ENCODE measurements around the gene COG5.

COG5 gene

DNA sequence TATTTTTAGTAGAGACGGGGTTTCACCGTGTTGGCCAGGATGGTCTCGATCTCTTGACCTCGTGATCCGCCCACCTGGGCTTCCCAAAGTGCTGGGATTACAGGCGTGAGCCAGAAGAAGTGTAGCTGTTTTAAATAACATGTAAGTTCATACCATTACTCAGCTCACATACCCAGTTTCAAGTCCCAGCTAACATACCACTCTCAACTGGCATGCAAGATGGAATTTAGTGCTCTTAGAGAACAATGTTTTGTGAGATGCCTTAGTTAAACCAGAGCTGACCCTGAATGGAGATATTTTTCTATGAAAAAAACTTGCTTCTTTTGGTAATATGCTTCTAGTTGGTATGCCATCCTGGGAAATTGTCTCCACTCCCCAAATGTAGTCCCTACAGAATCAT, 357.6 kb downstream of the COG5 start:
- H3K4me3 Mint-ChIP-seq = no peak overlapping the region
- intact Hi-C loops (cut with micrococcal nuclease) = no loop called here
- no peaks in the 10 kb centered on the region for H3K27me3 Mint-ChIP-seq
- H3K27ac Mint-ChIP-seq = no peak overlapping the region
- H3K36me3 Mint-ChIP-seq (ENCODE audit: low read depth) = peaks cover 97% of the 10 kb centered on the region
- H3K4me1 Mint-ChIP-seq (ENCODE audit: low read depth) = no peaks in the 10 kb centered on the region
- no peaks in the 10 kb centered on the region for H3K9me3 Mint-ChIP-seq

DNA sequence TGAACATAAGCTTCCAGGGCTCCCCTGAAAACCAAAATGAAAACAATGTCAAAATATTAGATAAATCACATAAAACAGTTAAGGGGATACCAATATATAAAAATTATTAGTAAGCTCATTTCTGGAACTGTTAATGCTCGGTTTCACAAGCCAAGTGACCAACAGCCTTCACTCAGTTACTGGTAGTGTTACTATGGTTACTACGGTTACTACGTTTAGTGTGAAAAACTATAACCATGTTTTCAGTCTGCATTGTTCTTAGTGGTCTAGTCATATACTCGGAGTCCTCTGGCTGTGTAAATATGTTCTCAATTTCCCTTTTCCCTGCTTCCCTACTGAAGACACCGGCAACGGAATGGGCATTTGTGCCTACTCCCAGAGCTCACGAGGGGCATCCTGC, 360.1 kb downstream of the COG5 start:
- no peak overlapping the region for H3K27ac Mint-ChIP-seq
- H3K27me3 Mint-ChIP-seq = no peaks in the 10 kb centered on the region
- H3K4me3 Mint-ChIP-seq = no peak overlapping the region
- no peaks in the 10 kb centered on the region for H3K9me3 Mint-ChIP-seq
- intact Hi-C loops (cut with micrococcal nuclease) = no loop called here
- H3K36me3 Mint-ChIP-seq (ENCODE audit: low read depth) = peaks cover 98% of the 10 kb centered on the region
- no peaks in the 10 kb centered on the region for H3K4me1 Mint-ChIP-seq (ENCODE audit: low read depth)

DNA sequence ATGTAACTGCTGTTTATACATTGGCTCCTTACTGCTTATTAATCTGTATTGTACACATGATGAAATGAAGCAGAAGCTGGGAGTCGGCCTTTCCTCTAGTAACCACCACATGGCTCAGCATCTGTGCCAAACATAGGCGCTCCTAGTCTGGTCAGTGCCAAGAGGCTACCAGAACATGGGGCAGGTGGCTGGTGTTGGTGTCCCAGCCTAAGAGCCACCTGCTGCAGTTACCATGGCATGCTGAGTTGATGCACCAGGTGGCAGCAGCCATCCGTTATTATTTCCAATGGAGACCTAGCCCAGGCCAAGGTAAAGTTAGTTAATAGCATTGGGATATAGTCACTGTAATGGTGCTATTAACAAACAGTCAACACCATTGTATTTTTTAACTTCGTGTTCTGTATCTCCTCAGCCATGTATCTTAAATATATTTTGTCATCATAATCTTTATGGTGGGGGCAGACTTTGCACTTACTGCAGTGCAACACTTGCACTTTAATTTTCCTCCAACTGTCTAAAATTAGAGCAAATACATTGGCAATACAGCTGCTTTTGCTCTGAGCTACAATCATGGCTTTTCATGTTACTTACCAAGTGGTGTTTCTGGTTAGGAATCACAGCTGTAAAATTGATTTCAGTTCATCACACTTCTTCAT, 361.8 kb downstream of the COG5 start:
- H3K9me3 Mint-ChIP-seq = no peaks in the 10 kb centered on the region
- no peaks in the 10 kb centered on the region for H3K4me1 Mint-ChIP-seq (ENCODE audit: low read depth)
- H3K4me3 Mint-ChIP-seq = no peak overlapping the region
- intact Hi-C loops (cut with micrococcal nuclease) = no loop called here
- H3K27me3 Mint-ChIP-seq = no peaks in the 10 kb centered on the region
- peaks cover 100% of the 10 kb centered on the region for H3K36me3 Mint-ChIP-seq (ENCODE audit: low read depth)
- H3K27ac Mint-ChIP-seq = no peak overlapping the region

DNA sequence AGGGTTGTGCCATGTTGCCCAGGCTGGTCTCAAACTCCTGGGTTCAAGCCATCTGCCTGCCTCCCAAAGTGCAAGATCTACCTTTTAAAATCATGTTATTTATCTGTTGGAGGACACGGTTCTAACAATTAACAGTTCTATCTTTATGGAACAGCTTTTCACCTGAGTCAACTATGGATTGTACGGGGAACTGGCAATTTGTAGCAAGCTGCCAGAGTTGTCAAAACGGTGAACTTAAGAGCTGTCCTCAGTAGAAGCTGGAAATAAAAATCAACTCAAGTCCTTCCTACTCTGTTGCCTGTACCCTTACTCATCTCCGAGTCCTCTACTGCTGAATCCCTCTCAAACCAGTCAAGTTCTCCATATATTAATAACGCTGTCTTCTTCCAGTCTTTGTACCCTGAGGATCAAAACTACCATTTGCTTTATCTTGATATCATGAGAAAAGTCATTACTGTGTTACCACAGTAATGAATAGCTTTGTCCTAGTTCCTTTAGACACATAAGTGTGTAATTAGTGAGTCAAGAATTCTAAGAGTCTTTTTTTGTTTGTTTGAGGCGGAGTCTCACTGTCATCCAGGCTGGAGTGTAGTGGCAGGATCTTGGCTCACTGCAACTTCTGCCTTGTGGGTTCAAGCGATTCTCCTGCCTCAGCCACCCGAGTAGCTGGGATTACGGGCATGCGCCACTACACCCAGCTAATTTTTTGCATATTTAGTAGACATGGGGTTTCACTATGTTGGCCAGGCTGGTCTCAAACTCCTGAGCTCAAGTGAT, 366.7 kb downstream of the COG5 start:
- H3K9me3 Mint-ChIP-seq = no peaks in the 10 kb centered on the region
- no peaks in the 10 kb centered on the region for H3K27me3 Mint-ChIP-seq
- H3K27ac Mint-ChIP-seq = no peak overlapping the region
- peaks cover 94% of the 10 kb centered on the region for H3K36me3 Mint-ChIP-seq (ENCODE audit: low read depth)
- H3K4me3 Mint-ChIP-seq = no peak overlapping the region
- intact Hi-C loops (cut with micrococcal nuclease) = no loop called here
- H3K4me1 Mint-ChIP-seq (ENCODE audit: low read depth) = no peaks in the 10 kb centered on the region

DNA sequence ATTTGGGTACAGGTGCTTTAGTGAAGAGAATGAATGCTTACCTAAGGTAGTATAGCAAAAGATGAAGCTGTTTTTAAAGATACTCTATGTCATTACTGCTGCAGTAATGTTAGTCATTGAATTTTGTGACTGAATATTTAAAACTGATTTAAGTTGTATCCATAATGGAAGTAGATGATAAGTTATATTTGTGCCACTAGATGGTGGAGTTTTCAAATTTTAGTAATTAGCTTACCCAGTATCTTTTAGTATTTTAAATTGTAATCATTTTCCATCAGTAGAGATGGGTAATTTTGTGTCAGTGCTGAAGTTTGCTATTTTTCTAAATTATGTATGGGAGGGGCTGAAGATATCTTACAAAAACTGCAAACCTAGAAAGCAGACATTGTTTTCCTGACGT, 369.7 kb downstream of the COG5 start:
- no peak overlapping the region for H3K4me3 Mint-ChIP-seq

DNA sequence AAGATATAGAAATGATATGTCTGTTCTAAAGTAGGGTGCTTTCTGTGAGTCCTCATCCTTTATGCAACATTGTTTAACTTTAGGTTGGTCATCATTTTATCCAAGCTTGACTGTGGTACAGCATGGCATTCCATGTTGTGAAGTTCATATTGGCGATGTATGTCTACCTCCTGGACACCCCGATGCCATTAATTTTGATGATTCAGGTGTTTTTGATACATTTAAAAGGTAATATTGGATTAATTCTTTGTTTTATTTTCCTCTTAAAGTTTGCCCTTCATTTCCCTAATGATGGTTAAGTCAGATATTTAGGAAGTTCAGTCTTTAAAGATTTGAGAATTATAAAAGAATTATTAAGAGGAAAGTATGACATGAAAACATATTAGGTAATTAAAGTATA, 373.6 kb downstream of the COG5 start:
- H3K36me3 Mint-ChIP-seq (ENCODE audit: low read depth) = peaks cover 88% of the 10 kb centered on the region
- no peaks in the 10 kb centered on the region for H3K27me3 Mint-ChIP-seq
- H3K4me3 Mint-ChIP-seq = no peak overlapping the region
- intact Hi-C loops (cut with micrococcal nuclease) = no loop called here
- H3K27ac Mint-ChIP-seq = no peak overlapping the region
- H3K9me3 Mint-ChIP-seq = no peaks in the 10 kb centered on the region
- no peaks in the 10 kb centered on the region for H3K4me1 Mint-ChIP-seq (ENCODE audit: low read depth)

More for the DNA sequence above, 369.7 kb downstream of the COG5 start:
- H3K4me1 Mint-ChIP-seq (ENCODE audit: low read depth) = no peaks in the 10 kb centered on the region
- H3K9me3 Mint-ChIP-seq = no peaks in the 10 kb centered on the region
- intact Hi-C loops (cut with micrococcal nuclease) = no loop called here
- H3K27me3 Mint-ChIP-seq = no peaks in the 10 kb centered on the region
- peaks cover 88% of the 10 kb centered on the region for H3K36me3 Mint-ChIP-seq (ENCODE audit: low read depth)
- no peak overlapping the region for H3K27ac Mint-ChIP-seq

DNA sequence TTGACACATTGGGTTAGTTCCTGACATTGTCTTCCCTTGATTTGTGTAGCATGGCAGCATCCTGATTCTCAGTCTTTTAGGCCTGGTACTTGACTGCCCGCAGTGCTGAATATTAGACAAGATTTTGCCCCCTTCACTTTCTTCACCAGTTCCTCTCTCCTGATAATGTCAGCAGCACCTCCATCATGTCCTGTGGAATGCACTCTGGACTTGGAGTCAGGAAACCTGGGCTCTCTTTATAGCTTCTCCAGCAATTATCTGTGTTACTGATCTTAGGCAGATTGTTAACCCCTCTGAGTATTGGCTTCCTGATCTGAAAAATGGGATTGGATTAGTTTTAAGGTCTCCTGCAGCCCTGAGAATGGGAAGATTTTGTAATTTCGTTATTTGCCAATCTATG, 375.9 kb downstream of the COG5 start:
- intact Hi-C loops (cut with micrococcal nuclease) = no loop called here
- no peaks in the 10 kb centered on the region for H3K27me3 Mint-ChIP-seq
- H3K9me3 Mint-ChIP-seq = no peaks in the 10 kb centered on the region
- peaks cover 84% of the 10 kb centered on the region for H3K36me3 Mint-ChIP-seq (ENCODE audit: low read depth)
- no peak overlapping the region for H3K27ac Mint-ChIP-seq
- H3K4me1 Mint-ChIP-seq (ENCODE audit: low read depth) = no peaks in the 10 kb centered on the region
- H3K4me3 Mint-ChIP-seq = no peak overlapping the region

DNA sequence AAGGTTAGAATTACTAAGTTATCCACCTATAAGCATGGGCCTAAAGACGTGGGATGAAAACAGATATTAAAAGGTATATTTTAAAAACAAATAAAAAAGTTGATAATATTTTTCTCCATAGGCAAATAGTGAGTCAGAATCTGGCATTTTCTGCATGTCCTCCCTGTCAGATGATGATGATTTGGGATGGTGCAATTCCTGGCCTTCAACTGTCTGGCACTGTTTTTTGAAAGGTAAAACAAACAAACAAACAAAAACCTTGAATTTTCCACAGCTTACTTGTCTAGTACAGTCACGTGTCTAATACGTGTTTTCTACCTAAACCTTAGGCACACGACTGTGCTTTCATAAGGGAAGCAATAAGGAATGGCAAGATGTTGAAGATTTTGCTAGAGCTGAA, 377.5 kb downstream of the COG5 start:
- Mint-ChIP-seq H3K27ac (no peak overlapping the region), H3K9me3 (no peaks in the 10 kb centered on the region), H3K36me3 (ENCODE audit: low read depth) (peaks cover 83% of the 10 kb centered on the region), H3K4me1 (ENCODE audit: low read depth) (no peaks in the 10 kb centered on the region), H3K4me3 (no peak overlapping the region), H3K27me3 (no peaks in the 10 kb centered on the region)
- intact Hi-C loops (cut with micrococcal nuclease) = no loop called here

DNA sequence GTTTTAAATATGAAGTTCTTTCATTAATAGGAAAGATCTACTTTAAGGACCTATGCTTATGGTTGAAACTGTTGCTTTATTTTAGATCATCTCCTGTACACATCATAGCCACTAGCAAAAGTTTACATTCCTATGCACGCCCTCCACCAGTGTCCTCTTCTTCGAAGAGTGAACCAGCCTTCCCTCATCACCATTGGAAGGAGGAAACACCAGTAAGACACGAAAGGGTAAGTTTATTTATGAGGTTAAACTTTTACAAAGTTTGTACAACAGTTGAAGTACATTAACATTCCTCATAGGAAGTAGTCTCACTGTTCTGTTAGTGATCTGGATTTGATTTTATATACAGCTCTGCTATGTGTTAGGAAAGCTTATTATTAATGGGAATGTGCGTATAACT, 378.0 kb downstream of the COG5 start:
- Mint-ChIP-seq H3K4me1 (ENCODE audit: low read depth) (no peaks in the 10 kb centered on the region), H3K27me3 (no peaks in the 10 kb centered on the region), H3K27ac (no peak overlapping the region), H3K4me3 (no peak overlapping the region), H3K36me3 (ENCODE audit: low read depth) (peaks cover 87% of the 10 kb centered on the region), H3K9me3 (no peaks in the 10 kb centered on the region)
- intact Hi-C loops (cut with micrococcal nuclease) = no loop called here

DNA sequence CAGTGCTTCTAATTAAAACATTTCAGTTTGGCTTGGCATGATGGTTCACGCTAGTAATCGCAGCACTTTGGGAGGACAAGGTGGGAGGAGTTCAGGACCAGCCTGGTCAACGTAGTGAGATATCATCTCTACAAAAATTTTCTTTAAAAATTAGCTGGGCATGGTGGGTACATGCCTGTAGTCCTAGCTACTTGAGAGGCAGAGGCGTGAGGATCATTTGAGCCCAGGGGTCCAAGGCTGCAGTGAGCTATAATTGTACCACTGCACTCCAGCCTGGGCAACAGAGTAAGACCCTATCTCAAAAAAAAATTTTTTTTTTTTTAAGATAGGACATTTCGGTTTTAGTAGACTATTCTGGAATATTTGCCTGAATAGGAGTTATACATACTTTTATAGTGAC, 382.5 kb downstream of the COG5 start:
- intact Hi-C loops (cut with micrococcal nuclease) = no loop called here

DNA sequence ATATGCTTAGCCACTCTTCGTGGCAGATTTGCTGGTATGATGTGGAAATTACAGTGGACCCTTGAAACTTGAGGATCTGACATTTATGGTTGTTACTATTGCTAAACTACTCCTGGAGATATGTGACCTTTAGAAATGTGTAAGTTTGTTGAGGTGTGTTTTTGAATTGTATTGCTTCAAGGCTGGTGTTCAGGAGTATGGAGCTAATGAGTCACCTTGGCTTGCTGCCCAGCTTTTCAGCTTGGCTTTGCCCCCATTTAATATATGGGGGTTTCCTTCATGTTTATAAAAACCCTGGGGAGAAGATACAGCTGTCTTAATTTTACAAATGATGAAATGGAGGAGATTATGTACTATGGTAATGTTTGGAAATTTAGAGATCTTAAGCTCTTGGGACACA, 383.3 kb downstream of the COG5 start:
- no peak overlapping the region for H3K27ac Mint-ChIP-seq
- intact Hi-C loops (cut with micrococcal nuclease) = no loop called here
- H3K4me3 Mint-ChIP-seq = no peak overlapping the region
- H3K36me3 Mint-ChIP-seq (ENCODE audit: low read depth) = peaks cover 42% of the 10 kb centered on the region
- H3K4me1 Mint-ChIP-seq (ENCODE audit: low read depth) = no peaks in the 10 kb centered on the region
- H3K27me3 Mint-ChIP-seq = no peaks in the 10 kb centered on the region
- H3K9me3 Mint-ChIP-seq = no peaks in the 10 kb centered on the region

More for the DNA sequence above, 382.5 kb downstream of the COG5 start:
- no peaks in the 10 kb centered on the region for H3K9me3 Mint-ChIP-seq
- H3K36me3 Mint-ChIP-seq (ENCODE audit: low read depth) = peaks cover 50% of the 10 kb centered on the region
- H3K27me3 Mint-ChIP-seq = no peaks in the 10 kb centered on the region
- no peak overlapping the region for H3K4me3 Mint-ChIP-seq
- no peak overlapping the region for H3K27ac Mint-ChIP-seq
- no peaks in the 10 kb centered on the region for H3K4me1 Mint-ChIP-seq (ENCODE audit: low read depth)

DNA sequence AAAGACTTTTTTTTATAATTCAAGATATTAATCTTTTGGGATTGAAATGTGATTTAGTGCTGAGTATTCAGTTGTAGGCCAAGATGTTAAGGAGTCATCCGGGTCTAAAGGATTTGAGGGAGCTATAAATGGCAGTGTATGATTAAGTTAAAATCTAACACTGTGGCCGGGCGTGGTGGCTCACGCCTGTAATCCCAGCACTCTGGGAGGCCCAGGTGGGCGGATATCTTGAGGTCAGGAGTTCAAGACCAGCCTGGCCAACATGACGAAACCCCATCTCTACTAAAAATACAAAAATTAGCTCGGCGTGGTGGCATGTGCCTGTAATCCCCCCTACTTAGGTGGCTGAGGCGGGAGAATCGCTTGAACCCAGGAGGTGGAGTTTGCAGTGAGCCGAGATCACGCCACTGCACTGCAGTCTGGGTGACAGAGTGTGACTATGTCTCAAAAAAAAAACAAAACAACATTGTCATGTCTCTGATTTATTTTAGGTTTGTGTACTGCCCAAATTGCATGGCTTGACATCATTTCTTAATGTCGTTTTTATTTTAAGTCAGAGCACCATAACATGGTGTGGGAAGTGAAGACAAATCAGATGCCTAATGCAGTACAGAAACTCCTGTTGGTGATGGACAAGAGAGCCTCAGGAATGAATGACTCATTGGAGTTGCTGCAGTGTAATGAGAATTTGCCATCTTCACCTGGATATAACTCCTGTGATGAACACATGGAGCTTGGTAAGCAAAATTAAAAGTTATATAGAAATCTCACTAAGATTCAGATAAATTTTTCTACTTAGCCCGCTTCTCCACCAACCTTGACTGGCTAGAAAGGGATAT, 384.2 kb downstream of the COG5 start:
- peaks cover 2% of the 10 kb centered on the region for H3K4me1 Mint-ChIP-seq (ENCODE audit: low read depth)
- H3K9me3 Mint-ChIP-seq = no peaks in the 10 kb centered on the region
- peaks cover 36% of the 10 kb centered on the region for H3K36me3 Mint-ChIP-seq (ENCODE audit: low read depth)
- intact Hi-C loops (cut with micrococcal nuclease) = loop anchor here (10.0 kb wide), 2 partner anchors 565 to 725 kb away; partner anchors contain the start of gene CBLL1
- H3K27ac Mint-ChIP-seq = no peak overlapping the region
- no peaks in the 10 kb centered on the region for H3K27me3 Mint-ChIP-seq
- no peak overlapping the region for H3K4me3 Mint-ChIP-seq

DNA sequence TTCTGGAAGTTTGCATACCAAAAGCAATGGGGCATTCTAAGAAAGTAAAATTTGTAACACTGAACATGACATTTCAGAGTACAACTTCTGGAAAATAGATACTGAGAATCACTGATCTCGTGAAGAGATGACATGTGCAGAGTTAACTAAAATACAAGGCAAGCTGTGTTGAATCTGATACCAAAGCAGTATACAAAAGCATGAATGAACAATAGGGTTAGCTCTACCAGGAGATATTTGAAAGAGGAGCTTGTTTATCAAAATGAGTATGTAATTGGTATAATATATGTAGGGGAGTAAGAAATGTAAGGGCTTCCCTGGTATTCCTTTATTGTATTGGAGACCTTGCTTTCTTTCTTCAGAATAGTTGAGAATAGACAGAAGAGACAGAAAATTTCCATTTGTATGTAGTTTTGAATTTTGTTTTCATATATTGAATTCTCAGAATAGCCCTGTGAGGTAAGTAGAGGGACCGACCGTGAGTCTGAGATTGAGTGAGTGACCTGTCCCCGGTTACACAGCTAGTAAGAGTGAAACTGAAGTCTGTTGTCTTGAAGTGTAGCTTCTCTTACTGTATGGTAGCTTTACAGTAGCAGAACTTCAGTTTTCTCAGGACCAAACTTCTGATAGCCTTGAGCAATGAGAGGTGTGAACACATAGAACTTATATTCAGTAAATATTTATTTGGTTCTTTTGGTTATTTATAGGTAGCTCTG, 389.9 kb downstream of the COG5 start:
- no peak overlapping the region for H3K4me3 Mint-ChIP-seq
- peaks cover 29% of the 10 kb centered on the region for H3K4me1 Mint-ChIP-seq (ENCODE audit: low read depth)
- intact Hi-C loops (cut with micrococcal nuclease) = loop anchor here (10.0 kb wide), 2 partner anchors 571 to 731 kb away; partner anchors contain the start of gene CBLL1
- peaks cover 40% of the 10 kb centered on the region for H3K36me3 Mint-ChIP-seq (ENCODE audit: low read depth)
- no peaks in the 10 kb centered on the region for H3K27me3 Mint-ChIP-seq
- no peak overlapping the region for H3K27ac Mint-ChIP-seq
- H3K9me3 Mint-ChIP-seq = no peaks in the 10 kb centered on the region

Measured in dendritic cell treated with granulocyte-macrophage colony-stimulating factor and Interleukin-4, amounts not matched to agents 40 ng/mL and 50 ng/mL, for 4 days (primary cell).